SU-DHL-6 (cell line): Measurements from ENCODE around the gene TMEM33.

Source experiments
- CTCF ChIP-seq: fragments of 200-600 bp; sonication (generic); IDR thresholded peaks from one replicate; pipeline ENCODE4 v1.5.1; 2017; ENCODE audit warnings: antibody characterized with exemption, mild to moderate bottlenecking, low read length, moderate library complexity; ENCODE audit not compliant: insufficient read depth, poor library complexity, severe bottlenecking
- EZH2phosphoT487 ChIP-seq: fragments of 200-600 bp; sonication (generic), shearing (Covaris generic); conservative IDR thresholded peaks from 2 replicates; pipeline ENCODE4 v1.6.1; 2018; ENCODE audit warnings: mild to moderate bottlenecking, antibody characterized with exemption, low read length, moderate library complexity, mixed read lengths

- TF ChIP-seq CTCF (no peak), EZH2phosphoT487 (no peak)
These were observed 54.8 kb downstream of the TMEM33 start for GRCh38 chr4:41989994-41990364.
